Naive B cell (primary cell): ENCODE data around the gene RINL. TPM values are rescaled to one million over a fixed set of nuclear protein-coding genes. Genes with fewer than 3 reads are reported as not detected.

Experiments used
- ATAC-seq, 2 donors: fragments of 150-1000 bp; cut with Tn5 transposase; 2 replicates each; pipeline ENCODE4 v1.10.0; 2021; ENCODE audit warnings: low read depth in 2 of 2, mild to moderate bottlenecking in 2 of 2, moderate library complexity in 2 of 2
- DNase-seq: peaks from one replicate; pipeline ENCODE4 v3.0.0; 2022
- H3K27ac Mint-ChIP-seq, 6 donors: one replicate each; pipeline ENCODE4 v1.8.0; 2020 to 2022; ENCODE audit warnings: mild to moderate bottlenecking in 6 of 6, mixed read lengths in 6 of 6, moderate library complexity in 5 of 6, inconsistent platforms in 2 of 6
- H3K27me3 Mint-ChIP-seq, 3 donors: one replicate each; pipeline ENCODE4 v1.8.0; 2021 to 2022; ENCODE audit warnings: mixed read lengths in 3 of 3, mild to moderate bottlenecking in 1 of 3
- H3K36me3 Mint-ChIP-seq, 2 donors: one replicate each; pipeline ENCODE4 v1.8.0; 2020 to 2022; ENCODE audit warnings: mixed read lengths in 2 of 2, inconsistent platforms in 1 of 2, mild to moderate bottlenecking in 1 of 2
- H3K4me1 Mint-ChIP-seq, 3 donors: one replicate each; pipeline ENCODE4 v1.8.0; 2020 to 2022; ENCODE audit warnings: mixed read lengths in 3 of 3, inconsistent platforms in 1 of 3, mild to moderate bottlenecking in 1 of 3, moderate library complexity in 1 of 3
- H3K4me3 Mint-ChIP-seq, 8 donors: one replicate each; pipeline ENCODE4 v1.8.0; 2020 to 2022; ENCODE audit warnings: mild to moderate bottlenecking in 8 of 8, mixed read lengths in 8 of 8, moderate library complexity in 8 of 8, inconsistent platforms in 2 of 8
- H3K9me3 Mint-ChIP-seq, 7 donors: one replicate each; pipeline ENCODE4 v1.8.0; 2020 to 2022; ENCODE audit warnings: mixed read lengths in 7 of 7, mild to moderate bottlenecking in 5 of 7, inconsistent platforms in 2 of 7, moderate library complexity in 1 of 7
- polyA plus RNA-seq, 6 donors: library from polyadenylated mRNA; unstranded; fragments of 300-500 nt; fragmentation: Illumina TruSeq; gene quantifications; one replicate each; pipeline ENCODE4 v1.2.3, GENCODE V29; 2021; ENCODE audit warnings: low read depth in 6 of 6

RINL gene
- 10 to 100 TPM; 22.1 to 80.3 (median 50.2) TPM for polyA plus RNA-seq

- Mint-ChIP-seq H3K4me1 (peaks cover 31 to 48% (median 34%) of the 10 kb centered on the region in 3 donors), H3K27me3 (no peaks in the 10 kb centered on the region), H3K36me3 (no peaks in the 10 kb centered on the region), H3K27ac (peak within 1 kb of the TSS; percentile 96 to 99 (median 98)), H3K9me3 (no peaks in the 10 kb centered on the region), H3K4me3 (peak within 1 kb of the TSS; percentile 79 to 91 (median 85))
- DNase-seq (peak; percentile 78), ATAC-seq (peak; percentile 96)
Observed at GRCh38 chr19:38877781-38878574, at the start of gene RINL. TSS of gene RINL (minus strand) at chr19:38878275. CDS start at chr19:38876742, 1,533 bp downstream.

GRCh38 chr19:38924388-38924787 lies 46.3 kb upstream of the RINL start:
- Mint-ChIP-seq H3K4me3 (no peak overlapping the region), H3K4me1 (peaks cover 0 to 5% (median 4%) of the 10 kb centered on the region in 3 donors), H3K27ac (no peak overlapping the region), H3K27me3 (no peaks in the 10 kb centered on the region), H3K36me3 (peaks cover 0 to 8% of the 10 kb centered on the region in 2 donors), H3K9me3 (no peaks in the 10 kb centered on the region)
- no peak for ATAC-seq
- DNase-seq, result no peak

GRCh38 chr19:38922482-38922881 lies 44.4 kb upstream of the RINL start:
- no peak for ATAC-seq
- DNase-seq, result no peak
- Mint-ChIP-seq H3K9me3 (no peaks in the 10 kb centered on the region), H3K27ac (no peak overlapping the region), H3K36me3 (peaks cover 0 to 8% of the 10 kb centered on the region in 2 donors), H3K4me3 (no peak overlapping the region), H3K27me3 (no peaks in the 10 kb centered on the region), H3K4me1 (no peaks in the 10 kb centered on the region)

GRCh38 chr19:38921420-38922274 lies 43.6 kb upstream of the RINL start:
- Mint-ChIP-seq H3K4me3 (no peak overlapping the region), H3K4me1 (no peaks in the 10 kb centered on the region), H3K27ac (no peak overlapping the region), H3K36me3 (peaks cover 0 to 8% of the 10 kb centered on the region in 2 donors), H3K27me3 (no peaks in the 10 kb centered on the region), H3K9me3 (no peaks in the 10 kb centered on the region)
- no peak for ATAC-seq
- DNase-seq, result no peak

- H3K4me3 Mint-ChIP-seq, result no peak overlapping the region
- no peaks in the 10 kb centered on the region for H3K4me1 Mint-ChIP-seq
- no peak overlapping the region for H3K27ac Mint-ChIP-seq
- ATAC-seq (no peak), DNase-seq (no peak)
- H3K9me3 Mint-ChIP-seq, result no peaks in the 10 kb centered on the region
- no peaks in the 10 kb centered on the region for H3K27me3 Mint-ChIP-seq
- H3K36me3 Mint-ChIP-seq, result peaks cover 0 to 8% of the 10 kb centered on the region in 2 donors
Observed at GRCh38 chr19:38920602-38921419, 42.7 kb upstream of the RINL start.

GRCh38 chr19:38919837-38920601 lies 41.9 kb upstream of the RINL start:
- no peaks in the 10 kb centered on the region for H3K27me3 Mint-ChIP-seq
- H3K27ac Mint-ChIP-seq, result no peak overlapping the region
- no peak for ATAC-seq
- H3K4me3 Mint-ChIP-seq, result no peak overlapping the region
- DNase-seq, result no peak
- H3K4me1 Mint-ChIP-seq, result no peaks in the 10 kb centered on the region
- H3K36me3 Mint-ChIP-seq, result peaks cover 0 to 8% of the 10 kb centered on the region in 2 donors
- H3K9me3 Mint-ChIP-seq, result no peaks in the 10 kb centered on the region

- Mint-ChIP-seq H3K27me3 (no peaks in the 10 kb centered on the region), H3K4me3 (no peak overlapping the region), H3K36me3 (peaks cover 0 to 8% of the 10 kb centered on the region in 2 donors), H3K27ac (peak overlapping the region in 1 of 6 donors; percentile 38), H3K4me1 (no peaks in the 10 kb centered on the region), H3K9me3 (no peaks in the 10 kb centered on the region)
- ATAC-seq (no peak), DNase-seq (no peak)
Observed at GRCh38 chr19:38918526-38918925, 40.5 kb upstream of the RINL start.

- no peak overlapping the region for H3K27ac Mint-ChIP-seq
- no peak for DNase-seq
- H3K9me3 Mint-ChIP-seq, result no peaks in the 10 kb centered on the region
Observed at GRCh38 chr19:38917921-38918491, 39.9 kb upstream of the RINL start.

GRCh38 chr19:38917516-38917915 lies 39.4 kb upstream of the RINL start:
- no peak overlapping the region for H3K4me3 Mint-ChIP-seq
- no peaks in the 10 kb centered on the region for H3K4me1 Mint-ChIP-seq
- ATAC-seq, result no peak
- H3K9me3 Mint-ChIP-seq, result no peaks in the 10 kb centered on the region
- H3K27ac Mint-ChIP-seq, result no peak overlapping the region
- peaks cover 0 to 8% of the 10 kb centered on the region in 2 donors for H3K36me3 Mint-ChIP-seq
- H3K27me3 Mint-ChIP-seq, result no peaks in the 10 kb centered on the region
- DNase-seq, result no peak

More at GRCh38 chr19:38917921-38918491, 39.9 kb upstream of the RINL start:
- no peak for ATAC-seq
- Mint-ChIP-seq H3K27me3 (no peaks in the 10 kb centered on the region), H3K4me3 (no peak overlapping the region), H3K4me1 (no peaks in the 10 kb centered on the region), H3K36me3 (peaks cover 0 to 8% of the 10 kb centered on the region in 2 donors)

- peaks cover 0 to 5% of the 10 kb centered on the region in 2 donors for H3K36me3 Mint-ChIP-seq
- no peak for DNase-seq
- no peak overlapping the region for H3K27ac Mint-ChIP-seq
- H3K4me3 Mint-ChIP-seq, result no peak overlapping the region
- peaks cover 0 to 3% (median 0%) of the 10 kb centered on the region in 3 donors for H3K4me1 Mint-ChIP-seq
- H3K9me3 Mint-ChIP-seq, result no peaks in the 10 kb centered on the region
- H3K27me3 Mint-ChIP-seq, result no peaks in the 10 kb centered on the region
- no peak for ATAC-seq
Observed at GRCh38 chr19:38915329-38916321, 37.5 kb upstream of the RINL start.

- Mint-ChIP-seq H3K4me1 (peaks cover 0 to 4% (median 0%) of the 10 kb centered on the region in 3 donors), H3K9me3 (no peaks in the 10 kb centered on the region), H3K27me3 (no peaks in the 10 kb centered on the region), H3K36me3 (peaks cover 0 to 8% of the 10 kb centered on the region in 2 donors), H3K27ac (no peak overlapping the region), H3K4me3 (peak overlapping the region in 1 of 8 donors; percentile 41)
- ATAC-seq (no peak), DNase-seq (no peak)
Observed at GRCh38 chr19:38913958-38914357, 35.9 kb upstream of the RINL start.
